Lung (tissue), 12 donors: ENCODE results near the gene GPD1L. TPM values are rescaled to one million over a fixed set of nuclear protein-coding genes. Genes with fewer than 3 reads are reported as not detected.

Source experiments
- ATAC-seq: fragments of 200-7000 bp; cut with Tn5 transposase; one replicate; pipeline ENCODE4 v1.9.1; 2020; ENCODE audit warnings: moderate number of reproducible peaks; ENCODE audit not compliant: insufficient read depth, low FRiP score
- DNase-seq, 3 donors: peaks; one replicate each; pipeline ENCODE4 v3.0.0-alpha.2; 2013 to 2017
- H3K27ac ChIP-seq, 2 donors: one replicate each; pipeline ENCODE4 v1.5.1; 2013; ENCODE audit warnings: mild to moderate bottlenecking in 2 of 2, moderate library complexity in 2 of 2, control low read depth in 1 of 2, inconsistent platforms in 1 of 2, low read depth in 1 of 2, low read length in 1 of 2
- H3K27me3 ChIP-seq, 3 donors: one replicate each; pipeline ENCODE4 v1.5.1; 2013; ENCODE audit warnings: low read length in 2 of 3; ENCODE audit not compliant: control insufficient read depth in 3 of 3, insufficient read depth in 3 of 3
- H3K36me3 ChIP-seq, 4 donors: one replicate each; pipeline ENCODE4 v1.5.1; 2013; ENCODE audit warnings: low read length in 4 of 4, mild to moderate bottlenecking in 1 of 4, moderate library complexity in 1 of 4; ENCODE audit not compliant: control insufficient read depth in 4 of 4, insufficient read depth in 4 of 4
- H3K4me1 ChIP-seq, 5 donors: one replicate each; pipeline ENCODE4 v1.5.1; 2013; ENCODE audit warnings: low read length in 5 of 5, mild to moderate bottlenecking in 2 of 5, moderate library complexity in 1 of 5; ENCODE audit not compliant: control insufficient read depth in 5 of 5, insufficient read depth in 5 of 5
- H3K4me3 ChIP-seq: one replicate; pipeline ENCODE4 v1.5.1; 2013; ENCODE audit warnings: mild to moderate bottlenecking, control low read depth, moderate library complexity
- H3K9ac ChIP-seq, 2 donors: one replicate each; pipeline ENCODE4 v1.5.1; 2013; ENCODE audit warnings: low read length in 2 of 2, control low read depth in 1 of 2; ENCODE audit not compliant: insufficient read depth in 1 of 2
- H3K9me3 ChIP-seq, 4 donors: one replicate each; pipeline ENCODE4 v1.5.1; 2013; ENCODE audit warnings: low read length in 3 of 4, mild to moderate bottlenecking in 1 of 4, moderate library complexity in 1 of 4; ENCODE audit not compliant: control insufficient read depth in 4 of 4, insufficient read depth in 3 of 4
- WGBS, 2 donors: extraction: QIAGEN DNeasy Blood & Tissue Kit; methylation state at CpG; one replicate each; pipeline ENCODE4 v1.1.7; 2013; 5-methylcytosine and 5-hydroxymethylcytosine counted together
- polyA plus RNA-seq, 2 donors: library from polyadenylated mRNA; stranded (reverse); fragments of 200-250 nt; gene quantifications; one replicate each; pipeline ENCODE4 v1.2.1, GENCODE V29; 2013
- total RNA-seq, 2 donors: library from RNA; depleted of rRNA in 1 of 2; stranded (reverse); fragments of >200 nt in 1 of 2; gene quantifications; one replicate each; pipeline ENCODE4 v1.2.1, GENCODE V29; 2014 to 2021
- TF ChIP-seq, protein P1 (sequence below): IDR thresholded peaks from 2 replicates; pipeline ENCODE4 v1.5.1; 2012; ENCODE audit warnings: mild to moderate bottlenecking; ENCODE audit errors: control extremely low read depth, extremely low read depth
- donor health status: control.
- donor health status: control.
- donor health status: Bipolar disorder and iron deficiency.
- donor health status: healthy.
- donor health status: DM: yes; HTN: yes; CAD: no.

Gene GPD1L
- total and polyA plus RNA-seq, 4 donors = 20.5 to 58.8 (median 37.1) TPM

- H3K4me3 ChIP-seq = no peak overlapping the region
- no peak overlapping the region for H3K27ac ChIP-seq
- 88 to 89% methylated on average over 2 of the region's 2 CpGs for WGBS, 2 donors
- ATAC-seq (no peak), DNase-seq (no peak)
- no peak overlapping the region for H3K9ac ChIP-seq
- H3K36me3 ChIP-seq = no peaks in the 10 kb centered on the region
- H3K4me1 ChIP-seq = no peaks in the 10 kb centered on the region
- peaks cover 0 to 6% (median 3%) of the 10 kb centered on the region in 4 donors for H3K9me3 ChIP-seq
- TF ChIP-seq, protein P1, sequence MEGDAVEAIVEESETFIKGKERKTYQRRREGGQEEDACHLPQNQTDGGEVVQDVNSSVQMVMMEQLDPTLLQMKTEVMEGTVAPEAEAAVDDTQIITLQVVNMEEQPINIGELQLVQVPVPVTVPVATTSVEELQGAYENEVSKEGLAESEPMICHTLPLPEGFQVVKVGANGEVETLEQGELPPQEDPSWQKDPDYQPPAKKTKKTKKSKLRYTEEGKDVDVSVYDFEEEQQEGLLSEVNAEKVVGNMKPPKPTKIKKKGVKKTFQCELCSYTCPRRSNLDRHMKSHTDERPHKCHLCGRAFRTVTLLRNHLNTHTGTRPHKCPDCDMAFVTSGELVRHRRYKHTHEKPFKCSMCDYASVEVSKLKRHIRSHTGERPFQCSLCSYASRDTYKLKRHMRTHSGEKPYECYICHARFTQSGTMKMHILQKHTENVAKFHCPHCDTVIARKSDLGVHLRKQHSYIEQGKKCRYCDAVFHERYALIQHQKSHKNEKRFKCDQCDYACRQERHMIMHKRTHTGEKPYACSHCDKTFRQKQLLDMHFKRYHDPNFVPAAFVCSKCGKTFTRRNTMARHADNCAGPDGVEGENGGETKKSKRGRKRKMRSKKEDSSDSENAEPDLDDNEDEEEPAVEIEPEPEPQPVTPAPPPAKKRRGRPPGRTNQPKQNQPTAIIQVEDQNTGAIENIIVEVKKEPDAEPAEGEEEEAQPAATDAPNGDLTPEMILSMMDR = no peak
- H3K27me3 ChIP-seq = no peaks in the 10 kb centered on the region
Observed at GRCh38 chr3:32217339-32217738, 110.9 kb downstream of the GPD1L start.

Other genes with a start within 250 kb of the GPD1L start
- gene OSBPL10, start 125.4 kb upstream of the GPD1L start, total RNA-seq = 10 to 100 TPM; 21.1 to 33.0 TPM
- gene OSBPL10, start 125.4 kb upstream of the GPD1L start, polyA plus RNA-seq = 1 to 10 TPM; 3.9 to 5.1 TPM
- 1 to 10 TPM; 2.4 to 2.6 TPM for gene ZNF860, start 124.9 kb upstream of the GPD1L start, total RNA-seq
- under 1 TPM; 0.35 to 0.53 TPM for gene ZNF860, start 124.9 kb upstream of the GPD1L start, polyA plus RNA-seq
- 10 to 100 TPM; 15.2 to 17.0 TPM for gene CMTM8, start 132.1 kb downstream of the GPD1L start, total RNA-seq
- 10 to 100 TPM; 16.6 to 24.5 TPM for gene CMTM8, start 132.1 kb downstream of the GPD1L start, polyA plus RNA-seq